Globus pallidus (tissue), 1 donor: ENCODE data around the gene FRK.
A peak's percentile ranks its signal among the peaks of the same experiment; 100 is the strongest.
"Not testable (repeated sequence)": the region's sequence is repeated elsewhere in the genome, so short reads cannot be mapped to it uniquely, and the experiment has no call there.

ENCODE experiments used
- DNase-seq: peaks from one replicate; pipeline ENCODE4 v3.0.0-alpha.2; 2015; ENCODE audit warnings: low spot score

Gene FRK, protein sequence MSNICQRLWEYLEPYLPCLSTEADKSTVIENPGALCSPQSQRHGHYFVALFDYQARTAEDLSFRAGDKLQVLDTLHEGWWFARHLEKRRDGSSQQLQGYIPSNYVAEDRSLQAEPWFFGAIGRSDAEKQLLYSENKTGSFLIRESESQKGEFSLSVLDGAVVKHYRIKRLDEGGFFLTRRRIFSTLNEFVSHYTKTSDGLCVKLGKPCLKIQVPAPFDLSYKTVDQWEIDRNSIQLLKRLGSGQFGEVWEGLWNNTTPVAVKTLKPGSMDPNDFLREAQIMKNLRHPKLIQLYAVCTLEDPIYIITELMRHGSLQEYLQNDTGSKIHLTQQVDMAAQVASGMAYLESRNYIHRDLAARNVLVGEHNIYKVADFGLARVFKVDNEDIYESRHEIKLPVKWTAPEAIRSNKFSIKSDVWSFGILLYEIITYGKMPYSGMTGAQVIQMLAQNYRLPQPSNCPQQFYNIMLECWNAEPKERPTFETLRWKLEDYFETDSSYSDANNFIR

DNA sequence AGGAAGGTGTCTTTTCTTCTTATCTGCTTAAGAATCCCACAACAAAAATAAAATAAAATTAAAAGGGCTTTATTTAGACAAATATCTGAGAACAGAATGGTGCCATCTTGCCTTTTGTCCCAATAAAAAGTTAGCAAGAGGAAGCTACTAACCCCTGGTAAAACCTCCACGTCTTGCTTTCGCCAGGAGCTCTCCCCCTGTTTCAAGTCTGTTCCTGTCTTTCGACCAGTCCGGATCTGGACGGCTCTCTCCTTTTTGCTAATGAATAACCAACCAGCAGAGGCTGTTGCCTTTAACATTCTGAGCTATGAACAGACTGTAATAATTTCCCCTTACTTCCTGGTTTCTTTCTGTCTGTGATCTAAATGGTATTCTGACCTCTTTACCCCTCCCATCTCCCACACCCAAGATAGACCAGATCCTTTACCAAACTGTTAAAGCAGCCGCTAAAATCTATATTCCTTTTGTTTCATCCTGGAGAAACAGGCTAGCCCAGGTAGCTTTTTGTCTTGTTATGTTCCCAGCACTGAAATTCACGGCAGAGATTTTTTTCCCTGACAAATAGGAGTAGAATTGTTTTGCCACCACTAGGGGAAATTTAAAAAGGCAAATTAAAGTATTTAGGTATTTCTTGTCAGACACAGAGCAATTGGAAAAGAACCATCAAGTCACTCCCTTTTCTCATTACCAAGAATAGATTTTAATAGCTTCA, at the start of gene FRK:
Gene FRK (minus strand): TSS at position 320 of the 712 bp plus-strand sequence. CDS start 580 bp downstream, outside the sequence.
- no peak for DNase-seq

DNA sequence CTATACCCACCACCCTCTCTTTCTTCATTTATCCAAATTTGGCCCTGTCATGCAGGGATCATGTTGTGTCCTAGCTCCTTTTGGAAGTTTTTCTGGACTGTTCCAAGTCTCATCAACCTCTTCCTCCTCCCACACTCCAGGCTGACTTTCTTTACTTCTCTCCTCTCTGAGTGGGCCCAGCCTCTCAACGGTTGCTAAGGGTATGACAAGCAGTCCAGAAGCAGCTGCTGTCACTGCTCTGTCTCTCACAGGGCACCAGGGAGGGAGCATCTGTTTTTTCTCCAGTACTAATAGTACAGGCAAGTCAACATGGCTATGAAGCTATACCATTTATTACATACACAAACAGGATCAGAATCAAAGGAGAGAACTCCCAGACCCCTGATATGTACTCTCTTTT, 48.1 kb upstream of the FRK start:
- DNase-seq = no peak

DNA sequence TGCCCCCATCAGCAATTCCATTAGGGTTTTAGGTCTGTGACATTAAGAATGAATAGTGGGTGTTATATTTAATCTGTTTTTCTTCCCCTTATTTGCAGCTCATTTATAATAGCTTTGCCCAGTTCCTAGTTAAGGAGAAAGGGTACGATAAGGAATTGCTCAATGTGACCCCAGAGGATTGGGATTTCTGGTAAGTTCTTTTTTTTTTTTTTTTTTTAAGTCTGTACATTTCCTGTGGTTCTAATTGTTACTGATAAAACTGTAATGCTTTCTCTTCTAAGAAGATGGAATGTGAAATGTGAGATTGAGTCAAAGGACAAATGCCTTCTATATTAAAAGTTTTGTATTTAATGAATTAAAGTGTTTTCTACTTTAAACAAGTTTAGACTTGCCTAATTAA, 45.5 kb upstream of the FRK start:
- DNase-seq = no peak

DNA sequence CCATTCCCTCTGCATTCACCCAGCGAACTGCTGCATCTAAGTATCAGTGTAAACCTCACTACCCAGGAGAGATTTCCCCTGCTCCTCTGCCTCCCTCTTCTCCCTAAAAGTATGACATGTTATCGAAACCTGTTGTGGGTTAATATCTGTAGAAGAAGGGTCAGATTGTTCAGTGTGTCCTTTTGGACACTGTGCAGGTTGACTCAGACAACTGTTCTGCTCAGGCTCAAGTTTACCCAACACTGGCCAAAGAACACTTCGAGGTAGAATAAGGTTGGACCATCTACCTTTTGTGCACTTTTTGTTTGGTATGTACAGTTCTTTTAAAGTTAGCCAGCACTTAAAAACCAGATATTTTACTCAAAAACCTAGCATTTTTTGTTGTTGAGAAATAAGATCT, 44.6 kb upstream of the FRK start:
- no peak for DNase-seq

DNA sequence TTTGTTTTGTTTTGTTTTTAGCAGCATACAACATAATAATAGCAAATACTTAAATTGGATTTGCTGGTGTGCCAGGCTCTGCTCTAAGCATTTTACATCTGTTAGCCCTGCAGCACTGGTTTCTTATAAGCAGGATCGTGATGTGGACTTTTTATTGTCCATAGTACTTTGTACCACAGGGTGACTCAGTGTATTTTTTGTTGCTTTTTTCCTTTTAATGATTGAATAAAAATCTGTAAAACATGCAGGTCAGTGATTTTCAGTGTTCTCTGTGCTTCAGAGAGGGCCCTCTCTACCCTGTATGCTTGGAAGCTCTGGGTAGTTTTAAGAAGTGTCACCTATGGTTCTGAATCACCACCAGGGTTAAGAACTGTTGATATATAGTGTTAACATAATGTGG, 43.9 kb upstream of the FRK start:
- DNase-seq = no peak

DNA sequence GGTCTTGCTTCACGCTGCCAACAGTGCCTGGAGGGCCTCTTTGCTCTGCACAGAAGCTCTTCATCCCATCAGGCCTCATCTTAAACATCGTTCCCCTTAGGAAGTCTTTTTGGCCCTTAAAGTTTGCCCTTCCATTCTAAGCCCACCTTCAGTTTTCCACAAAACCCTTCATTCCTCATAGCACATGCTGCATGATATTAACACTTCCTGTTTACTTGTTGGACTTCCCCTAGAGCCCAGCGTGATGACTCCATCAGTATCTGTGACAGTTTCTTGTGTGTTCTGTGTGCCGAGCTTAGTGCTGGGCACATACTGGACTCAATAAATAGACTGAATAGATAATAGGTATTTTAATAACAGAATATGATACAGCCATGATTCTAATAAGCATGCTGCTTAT, 42.2 kb upstream of the FRK start:
- peak; percentile 27 for DNase-seq

DNA sequence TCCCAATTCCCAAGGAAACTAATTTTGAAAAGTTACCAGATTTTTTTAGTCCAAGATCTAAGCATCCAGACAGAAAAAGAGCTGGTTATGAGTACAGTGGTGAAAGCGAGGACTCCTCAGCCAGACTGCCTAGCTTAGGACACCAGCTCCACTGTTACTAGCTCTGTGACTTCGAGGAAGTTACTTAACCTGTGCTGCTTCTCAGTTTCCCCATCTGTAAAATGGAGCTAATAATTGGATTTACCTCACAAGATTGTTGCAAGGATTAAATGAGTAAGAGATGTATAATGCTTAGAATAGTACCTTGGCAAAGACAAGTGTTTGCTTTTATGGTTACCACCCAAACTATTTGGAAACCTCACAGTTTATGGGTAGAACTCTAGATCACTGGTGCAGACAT, 41.1 kb upstream of the FRK start:
- DNase-seq = no peak

DNA sequence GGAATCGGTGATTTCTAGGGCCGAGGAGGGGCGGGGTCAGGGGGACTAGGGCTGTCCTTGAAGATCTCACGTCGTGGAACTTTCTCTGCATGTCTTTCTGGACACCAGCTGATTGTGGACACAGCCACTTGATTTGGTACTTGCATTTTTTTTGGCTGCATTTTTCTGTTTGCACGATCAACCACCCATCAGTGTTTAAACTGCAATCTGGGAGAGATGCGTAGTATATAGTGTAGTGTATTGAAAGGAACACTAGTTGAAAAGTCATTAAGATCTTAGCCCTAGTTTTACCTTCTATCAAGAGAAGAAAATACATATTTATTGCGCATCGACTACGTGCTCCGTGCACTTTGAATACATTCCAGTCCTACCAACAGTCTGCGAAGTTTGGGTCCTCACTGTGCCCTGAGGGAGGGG, 40.6 kb upstream of the FRK start:
- no peak for DNase-seq

DNA sequence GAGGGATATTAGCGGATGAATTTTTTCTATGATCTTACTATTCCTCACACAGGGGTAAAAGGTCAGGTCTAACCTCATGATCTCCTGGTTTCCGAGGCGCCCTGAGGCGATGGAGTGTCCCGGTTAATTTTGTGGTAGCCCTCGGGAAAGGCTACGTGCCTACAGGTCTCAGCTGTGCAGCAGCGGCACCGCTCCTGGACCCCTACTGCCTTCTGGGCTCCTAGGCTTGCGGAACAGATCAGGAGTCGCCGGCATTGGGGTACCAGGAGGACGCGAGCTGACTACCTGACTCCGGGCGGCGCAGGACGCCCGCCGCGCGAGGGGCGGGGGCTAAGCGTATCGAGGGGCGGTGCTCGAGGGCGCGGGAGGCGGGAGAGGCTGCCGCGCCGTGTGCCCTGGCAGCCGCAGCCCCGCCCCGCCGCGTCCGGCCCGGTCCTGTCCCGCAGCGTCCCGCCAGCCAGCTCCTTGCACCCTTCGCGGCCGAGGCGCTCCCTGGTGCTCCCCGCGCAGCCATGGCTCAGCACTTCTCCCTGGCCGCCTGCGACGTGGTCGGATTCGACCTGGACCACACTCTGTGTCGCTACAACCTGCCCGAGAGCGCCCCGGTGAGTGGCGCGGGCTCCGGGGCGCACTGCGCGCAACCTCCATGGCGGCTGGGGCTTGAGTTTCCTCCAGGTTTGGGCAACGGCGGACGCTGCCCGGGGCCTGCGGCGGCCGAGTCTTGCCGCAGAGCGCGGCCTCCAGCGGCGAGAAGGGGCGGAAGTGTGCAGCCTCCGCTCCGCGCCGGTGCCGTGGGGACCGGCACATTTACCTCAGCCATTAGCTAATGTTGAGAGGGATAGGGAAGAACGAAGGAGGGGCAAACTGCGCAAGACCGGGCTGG, 40.0 kb upstream of the FRK start, which contains the start of gene NT5DC1:
Gene NT5DC1 (plus strand): TSS at position 435 of the 883 bp plus-strand sequence. CDS start 78 bp downstream, at position 513.
- peak; percentile 91 for DNase-seq

DNA sequence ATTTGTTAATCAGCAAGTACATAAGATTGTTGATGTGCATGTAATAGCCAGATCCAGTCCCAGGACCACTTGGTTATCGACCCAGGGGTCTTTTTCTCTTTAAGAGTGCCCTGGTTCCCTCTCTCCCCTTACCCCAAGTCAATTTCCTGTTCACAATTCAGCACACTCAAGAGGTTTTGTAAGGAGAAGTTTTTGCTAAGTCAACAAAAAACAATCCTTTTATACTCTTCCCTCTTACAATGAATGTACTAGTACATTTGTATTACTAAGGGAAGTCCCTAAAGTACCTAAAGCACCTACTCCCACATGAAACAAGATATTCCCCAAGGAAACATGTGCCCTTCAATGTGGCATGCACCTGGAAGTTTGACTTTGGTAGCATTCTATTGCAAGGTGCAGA, 38.3 kb upstream of the FRK start:
- no peak for DNase-seq

DNA sequence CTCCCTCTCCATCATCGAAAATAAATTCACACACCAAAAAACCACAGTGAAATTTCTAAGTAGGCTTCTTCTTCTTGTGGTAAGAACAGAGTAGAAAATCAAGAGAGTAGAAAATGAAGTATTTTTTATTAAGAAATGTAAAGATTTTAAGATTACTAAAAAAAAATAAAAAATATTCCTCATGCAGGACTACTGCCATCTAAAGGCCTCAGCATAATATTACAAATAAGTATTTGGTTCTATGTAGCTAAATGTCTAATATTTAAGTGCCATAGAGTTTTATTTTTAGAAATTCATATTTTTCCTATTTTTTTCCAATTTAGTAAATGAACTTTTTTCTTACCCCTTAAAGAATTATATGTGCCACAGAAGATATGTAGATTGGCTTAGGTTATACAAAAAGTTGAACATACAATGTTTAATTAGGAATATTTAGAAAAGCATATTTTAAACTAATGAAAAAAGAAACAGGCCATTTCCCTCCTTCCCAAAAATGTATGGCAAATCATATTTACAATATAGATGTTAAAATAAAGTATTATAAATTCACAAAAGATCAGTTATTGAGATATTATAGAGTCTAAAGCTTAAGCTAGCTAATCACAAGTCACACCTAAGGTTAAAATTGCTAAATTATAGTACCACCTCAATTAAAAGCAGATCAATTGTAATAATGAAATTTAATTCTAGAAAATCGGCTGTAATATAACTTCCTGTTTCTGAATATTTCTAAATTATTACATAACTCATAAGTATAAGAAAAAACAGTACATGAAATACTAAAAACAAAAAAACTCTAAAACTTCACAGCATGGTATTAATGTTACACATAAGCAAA, 36.5 kb upstream of the FRK start:
- DNase-seq = peak; percentile 33

DNA sequence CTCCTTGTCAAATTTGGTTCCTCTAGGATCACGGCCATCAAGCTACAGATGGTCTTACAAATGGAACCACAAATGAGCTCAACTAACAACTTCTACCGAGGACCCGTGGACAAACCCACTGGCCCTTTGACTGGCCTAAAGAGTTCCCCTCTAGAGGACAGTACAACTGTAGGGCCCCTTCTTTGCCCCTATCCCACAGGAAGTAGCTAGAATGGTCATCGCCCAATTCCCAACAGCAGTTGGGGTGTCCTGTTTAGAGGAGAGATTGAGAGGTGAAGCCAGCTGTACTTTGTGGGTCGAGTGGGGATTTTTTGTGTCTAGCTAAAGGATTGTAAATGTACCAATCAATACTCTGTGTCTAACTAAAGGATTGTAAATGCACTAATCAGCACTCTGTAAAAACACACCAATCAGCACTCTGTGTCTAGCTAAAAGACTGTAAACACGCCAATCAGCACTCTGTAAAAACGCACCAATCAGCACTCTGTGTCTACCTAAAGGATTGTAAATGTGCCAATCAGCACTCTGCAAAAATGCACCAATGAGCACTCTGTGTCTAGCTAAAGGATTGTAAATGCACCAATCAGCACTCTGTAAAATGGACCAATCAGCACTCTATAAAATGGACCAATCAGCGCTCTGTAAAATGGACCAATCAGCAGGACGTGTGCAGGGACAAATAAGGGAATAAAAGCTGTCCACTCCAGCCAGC, 35.5 kb upstream of the FRK start:
- not testable (repeated sequence) for DNase-seq

DNA sequence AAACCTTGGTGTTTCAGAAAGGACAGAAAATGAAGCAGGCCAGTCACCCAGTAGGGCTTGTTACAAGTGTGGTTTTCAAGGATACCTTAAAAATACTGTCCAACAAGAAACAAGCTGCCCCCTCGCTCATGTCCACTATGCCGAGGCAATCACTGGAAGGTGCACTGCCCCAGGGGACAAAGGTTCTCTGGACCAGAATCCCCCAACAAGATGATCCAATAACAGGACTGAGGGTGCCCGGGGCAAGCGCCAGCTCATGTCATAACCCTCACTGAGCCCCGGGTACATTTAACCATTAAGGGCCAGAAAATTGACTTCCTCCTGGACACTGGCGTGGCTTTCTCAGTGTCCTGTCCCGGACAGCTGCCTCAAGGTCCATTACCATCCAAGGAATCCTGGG, 33.4 kb upstream of the FRK start:
- no peak for DNase-seq

DNA sequence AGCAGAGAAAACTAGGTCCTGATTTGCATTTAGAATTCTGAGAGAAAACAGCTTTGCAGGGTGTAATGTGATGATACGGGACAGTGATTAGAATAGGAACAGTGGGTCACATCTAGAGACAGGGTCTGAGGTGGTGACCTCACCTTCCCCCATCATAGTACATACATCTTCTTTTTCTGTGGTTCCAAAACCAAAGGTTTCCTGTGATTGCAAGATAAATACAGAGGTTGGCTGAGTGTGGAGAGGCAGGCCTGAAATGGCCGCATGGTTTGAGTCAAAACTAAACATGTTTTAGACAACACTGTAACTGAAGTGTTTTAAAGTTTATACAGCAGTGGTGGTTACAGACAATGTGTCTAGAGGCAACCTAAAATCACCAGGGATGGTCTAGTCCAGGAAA, 29.6 kb upstream of the FRK start:
- no peak for DNase-seq

DNA sequence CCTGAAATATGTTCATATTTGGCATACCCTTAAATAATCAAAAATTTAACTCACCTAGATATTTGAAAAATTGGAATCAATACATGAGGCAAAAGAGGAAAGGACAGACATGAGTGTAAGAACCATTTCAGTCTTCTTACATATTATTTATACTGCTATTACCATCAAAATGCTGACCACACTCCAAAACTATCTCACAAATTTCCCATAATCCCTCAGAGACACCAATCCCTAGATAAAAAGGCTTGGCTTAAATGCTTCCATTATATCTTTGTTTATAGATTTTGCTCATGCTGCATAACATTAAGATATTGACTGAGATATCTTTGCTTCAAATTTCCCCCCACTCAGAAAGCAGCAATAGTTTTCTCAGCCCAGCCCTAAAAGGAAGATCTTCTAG, 28.3 kb upstream of the FRK start:
- DNase-seq = no peak

DNA sequence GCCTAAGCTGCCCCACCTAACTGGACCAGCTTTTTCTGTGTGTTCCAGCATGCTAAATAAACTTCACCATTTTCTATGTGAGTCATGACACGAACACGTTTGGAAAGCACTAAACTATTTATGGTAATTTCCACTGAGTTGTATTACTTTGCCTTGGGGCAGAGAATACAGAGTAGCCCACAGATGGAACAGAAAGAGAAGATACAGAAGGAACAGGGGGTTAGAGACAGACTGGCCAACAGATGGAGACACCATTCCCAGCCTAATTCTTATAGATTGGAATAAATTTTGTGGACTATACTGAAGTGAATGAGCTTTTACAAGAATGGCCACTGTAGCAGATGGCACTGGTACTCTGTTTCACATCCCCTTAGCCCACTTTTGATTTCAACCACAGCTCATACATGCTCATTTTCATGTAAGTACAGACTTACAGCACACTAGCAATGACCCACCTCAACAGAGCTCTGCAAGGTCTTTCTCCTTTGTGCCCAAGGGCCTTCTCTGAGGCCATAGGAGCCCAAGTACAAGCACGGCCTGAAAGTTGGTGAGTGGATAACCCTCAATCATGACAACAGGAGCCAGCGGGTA, 26.8 kb upstream of the FRK start:
- DNase-seq = no peak

DNA sequence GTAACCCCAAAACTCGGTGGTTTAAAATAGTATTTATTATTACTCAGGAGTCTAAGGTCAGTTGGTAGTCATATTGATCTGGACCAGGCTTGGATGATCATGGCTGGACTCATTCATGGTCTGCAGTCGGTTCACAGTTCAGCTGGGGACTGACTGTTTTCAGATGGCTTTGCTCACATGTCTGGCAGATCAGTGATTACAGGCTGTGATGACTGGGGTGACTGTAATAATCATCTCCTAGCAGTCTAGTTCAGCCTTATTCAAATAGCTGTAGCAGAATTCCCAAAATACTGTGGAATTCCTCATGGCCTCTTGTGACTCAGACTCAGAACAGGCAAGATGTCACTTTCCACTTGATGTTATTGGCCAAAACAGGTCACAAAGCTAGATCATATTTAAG, 23.6 kb upstream of the FRK start:
- DNase-seq = no peak

DNA sequence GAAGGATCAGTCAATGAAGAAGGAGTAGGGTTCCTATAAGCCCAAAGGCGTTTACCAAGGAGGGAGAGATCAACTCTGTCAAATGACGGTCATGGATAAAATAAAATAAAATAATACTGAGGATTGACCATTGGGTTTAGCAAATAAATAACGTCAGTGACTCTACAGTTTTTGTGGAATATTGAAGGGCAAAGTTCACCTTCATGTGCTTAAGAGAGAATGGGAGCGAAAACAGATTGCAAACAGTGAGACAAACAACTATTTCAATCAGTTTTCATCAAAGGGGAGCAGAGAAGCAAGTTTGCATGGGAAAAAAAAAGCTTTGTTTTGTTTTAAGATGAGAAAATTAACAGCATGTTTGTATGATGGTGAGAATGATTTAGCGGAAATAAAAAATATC, 22.4 kb upstream of the FRK start:
- DNase-seq = no peak

DNA sequence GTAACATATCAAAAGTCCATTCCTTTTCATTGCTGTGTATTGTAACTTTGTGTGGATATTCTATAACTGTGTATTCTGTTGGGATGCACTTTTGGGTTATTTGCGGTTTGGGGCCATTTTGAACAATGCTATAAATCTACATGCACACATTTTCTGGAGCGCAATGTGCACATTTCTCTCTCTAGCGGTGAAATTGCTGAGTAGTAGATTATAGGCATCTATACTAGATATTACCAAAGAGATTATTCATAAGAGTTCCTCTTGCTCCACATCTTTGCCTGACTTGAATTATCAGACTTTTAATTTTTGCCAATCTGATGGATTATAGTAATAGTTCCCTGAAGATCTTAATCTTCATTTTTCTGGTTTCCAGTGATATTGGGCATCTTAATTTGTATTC, 18.3 kb upstream of the FRK start:
- no peak for DNase-seq

DNA sequence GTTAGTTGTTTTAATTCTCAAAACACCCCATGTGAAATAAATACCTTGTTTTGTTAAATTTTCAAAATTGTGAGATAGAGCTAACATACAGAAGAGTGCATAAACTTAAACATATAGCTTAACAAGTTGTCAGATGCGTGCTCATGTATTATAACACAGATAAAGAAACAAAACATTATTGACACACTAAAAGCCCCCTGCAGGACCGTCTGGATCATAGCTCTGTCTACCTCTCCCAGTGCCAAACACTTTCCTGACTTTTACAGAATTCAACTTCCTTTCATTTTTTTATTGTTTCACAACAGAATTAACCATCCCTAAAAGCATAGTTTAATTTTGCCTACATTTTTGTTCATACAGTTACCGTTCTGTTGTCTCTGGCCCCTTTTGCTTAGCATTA, 17.8 kb upstream of the FRK start:
- DNase-seq = no peak
